Kidney (tissue), 14 donors: ENCODE measurements around the gene LTBR. TPM values are rescaled to one million over a fixed set of nuclear protein-coding genes. Genes with fewer than 3 reads are reported as not detected.

Experiments
- DNase-seq, 5 donors: peaks; one replicate each; pipeline ENCODE4 v3.0.0-alpha.2; 2013 to 2020
- FAIRE-seq: peaks from 2 replicates; lab custom pipeline; 2012; peaks lifted over from hg19 to GRCh38; lab: Jason Lieb, UNC
- H3K27ac ChIP-seq, 2 donors: one replicate each; pipeline ENCODE4 v1.7.0; 2013; ENCODE audit warnings: low read depth in 2 of 2, low read length in 2 of 2, inconsistent platforms in 1 of 2
- H3K27me3 ChIP-seq: one replicate; pipeline ENCODE4 v1.7.1; 2013; ENCODE audit warnings: low read length, inconsistent platforms; ENCODE audit not compliant: control insufficient read depth, insufficient read depth
- H3K36me3 ChIP-seq, 3 donors: one replicate each; pipeline versions ENCODE4 v1.7.0 to v1.7.1; 2013; ENCODE audit warnings: low read length in 3 of 3, control low read depth in 1 of 3, inconsistent platforms in 1 of 3; ENCODE audit not compliant: insufficient read depth in 3 of 3, control insufficient read depth in 2 of 3
- H3K4me1 ChIP-seq, 3 donors: one replicate each; pipeline versions ENCODE4 v1.7.0 to v1.7.1; 2013; ENCODE audit warnings: low read length in 3 of 3, inconsistent platforms in 1 of 3, low read depth in 1 of 3; ENCODE audit not compliant: control insufficient read depth in 2 of 3, insufficient read depth in 2 of 3
- H3K4me3 ChIP-seq, 3 donors: one replicate each; pipeline versions ENCODE4 v1.7.0 to v1.8.1; 2013; ENCODE audit warnings: low read length in 3 of 3, control low read depth in 1 of 3, inconsistent platforms in 1 of 3
- H3K9ac ChIP-seq, 3 donors: one replicate each; pipeline versions ENCODE4 v1.7.0 to v1.7.1; 2013; ENCODE audit warnings: low read length in 3 of 3, control low read depth in 1 of 3, inconsistent platforms in 1 of 3
- H3K9me3 ChIP-seq, 3 donors: one replicate each; pipeline versions ENCODE4 v1.7.0 to v1.7.1; 2013; ENCODE audit warnings: low read length in 3 of 3, control low read depth in 1 of 3, inconsistent platforms in 1 of 3; ENCODE audit not compliant: control insufficient read depth in 2 of 3, insufficient read depth in 1 of 3
- CTCF ChIP-seq: IDR thresholded peaks from 3 replicates; pipeline ENCODE4 v1.5.1; 2012; ENCODE audit warnings: mild to moderate bottlenecking, moderate library complexity, borderline replicate concordance; ENCODE audit not compliant: insufficient read depth; ENCODE audit errors: extremely low read depth
- intact Hi-C: fragments of 100-400 bp; cut with DNase I; formaldehyde crosslinking; loops from one replicate; pipeline ENCODE4 v1.11.1; 2022
- polyA plus RNA-seq: library from polyadenylated mRNA; stranded (reverse); fragments of 350-450 nt; fragmentation: Illumina TruSeq; extraction: RNeasy Lipid Tissue Mini Kit (QIAGEN cat#74804); gene quantifications from one replicate; pipeline ENCODE4 v1.2.3, GENCODE V29; 2014; ENCODE audit warnings: low read depth, low replicate concordance; ENCODE audit not compliant: insufficient read depth
- total RNA-seq: library from RNA; stranded (reverse); fragmentation: NEBNext Ultra II Directional; extraction: Animal tissue kit (Norgen Biotek cat#: 25700); gene quantifications from one replicate; pipeline ENCODE4 v1.2.1, GENCODE V29; 2021
- donor health status: control.
- donor health status: control.
- donor health status: control.
- donor health status: control.
- donor health status: control.
- donor health status: DM: yes; HTN: yes; CAD: no.
- donor health status: Normal renal cell carcinoma (clear cell type).

Gene LTBR
- total and polyA plus RNA-seq, 2 donors from 2014 or later = 77.8 to 114 TPM

GRCh38 chr12:6420364-6420763 is 36.4 kb downstream of the LTBR start:
- no peaks in the 10 kb centered on the region for H3K36me3 ChIP-seq
- peaks cover 0 to 4% (median 4%) of the 10 kb centered on the region in 3 donors for H3K4me1 ChIP-seq
- TF ChIP-seq CTCF = no peak
- H3K9ac ChIP-seq = no peak overlapping the region
- no peak for DNase-seq
- H3K9me3 ChIP-seq = no peaks in the 10 kb centered on the region
- H3K27ac ChIP-seq = no peak overlapping the region
- H3K4me3 ChIP-seq = no peak overlapping the region
- H3K27me3 ChIP-seq = no peaks in the 10 kb centered on the region
- no peak for FAIRE-seq
- intact Hi-C loops = no loop called here

- no peaks in the 10 kb centered on the region for H3K36me3 ChIP-seq
- peak; percentile 93 for TF ChIP-seq CTCF
- intact Hi-C loops = no loop called here
- DNase-seq (peak; percentile 83 to 97 (median 93)), FAIRE-seq (peak; percentile 38)
- peak overlapping the region in 1 of 3 donors; percentile 38 for H3K9ac ChIP-seq
- peaks cover 0 to 4% (median 4%) of the 10 kb centered on the region in 3 donors for H3K4me1 ChIP-seq
- H3K9me3 ChIP-seq = no peaks in the 10 kb centered on the region
- H3K27ac ChIP-seq = peak overlapping the region in 1 of 2 donors; percentile 68
- H3K27me3 ChIP-seq = no peaks in the 10 kb centered on the region
- peak overlapping the region in 1 of 3 donors; percentile 23 for H3K4me3 ChIP-seq
Observed at GRCh38 chr12:6423267-6424007, 39.5 kb downstream of the LTBR start.

- Histone ChIP-seq H3K9ac (peak overlapping the region in 1 of 3 donors; percentile 38), H3K4me3 (peak overlapping the region in 1 of 3 donors; percentile 23), H3K9me3 (no peaks in the 10 kb centered on the region), H3K27me3 (no peaks in the 10 kb centered on the region), H3K36me3 (no peaks in the 10 kb centered on the region), H3K27ac (peak overlapping the region in 1 of 2 donors; percentile 68), H3K4me1 (peaks cover 0 to 4% (median 4%) of the 10 kb centered on the region in 3 donors)
- FAIRE-seq = no peak
- DNase-seq = no peak
- intact Hi-C loops = no loop called here
- TF ChIP-seq CTCF = no peak
Observed at GRCh38 chr12:6424008-6424347, 40.0 kb downstream of the LTBR start.
